Adrenal gland (tissue), 5 donors: Measurements from ENCODE around the gene ARL4D.

Experiments
- POLR2A ChIP-seq, 2 donors: fragments of 450-650 bp; IDR thresholded peaks; one replicate each; pipeline ENCODE4 v1.6.1; 2017; ENCODE audit warnings: antibody characterized with exemption in 2 of 2, mild to moderate bottlenecking in 2 of 2, moderate library complexity in 1 of 2
- TF ChIP-seq, protein P1 (sequence below), 6 experiments: fragments of 450-650 bp in 4 of 6; fragments of 200-600 bp in 2 of 6; sonication (generic) in 1 of 6; IDR thresholded peaks; 1 replicate in 5 of 6; 2 replicates in 1 of 6; pipeline versions ENCODE4 v1.5.1 to v1.8.0; 2016 to 2021; ENCODE audit warnings: antibody characterized with exemption in 6 of 6, mild to moderate bottlenecking in 2 of 6, moderate library complexity in 1 of 6
- donor health status: DM: no; HTN: no; CAD: no.

DNA sequence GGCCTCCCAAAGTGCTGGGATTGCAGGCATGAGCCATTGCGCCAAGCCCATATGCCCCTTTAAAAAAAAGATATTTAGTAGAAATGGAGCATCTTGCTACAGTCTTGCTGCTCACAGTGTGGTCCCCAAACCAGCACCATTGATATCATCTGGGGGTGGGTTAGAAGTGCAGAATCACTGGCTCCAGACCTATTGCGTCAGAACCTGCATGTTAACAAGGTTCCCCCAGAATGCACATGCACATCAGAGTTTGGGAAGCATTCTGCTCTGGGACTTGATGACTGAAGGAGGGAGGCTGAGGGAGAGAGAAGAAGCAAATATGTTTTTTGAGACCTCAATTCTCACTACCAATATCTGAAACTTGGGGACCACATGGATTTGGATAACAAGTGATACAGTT is 16.0 kb upstream of the ARL4D start:
- TF ChIP-seq, protein P1, sequence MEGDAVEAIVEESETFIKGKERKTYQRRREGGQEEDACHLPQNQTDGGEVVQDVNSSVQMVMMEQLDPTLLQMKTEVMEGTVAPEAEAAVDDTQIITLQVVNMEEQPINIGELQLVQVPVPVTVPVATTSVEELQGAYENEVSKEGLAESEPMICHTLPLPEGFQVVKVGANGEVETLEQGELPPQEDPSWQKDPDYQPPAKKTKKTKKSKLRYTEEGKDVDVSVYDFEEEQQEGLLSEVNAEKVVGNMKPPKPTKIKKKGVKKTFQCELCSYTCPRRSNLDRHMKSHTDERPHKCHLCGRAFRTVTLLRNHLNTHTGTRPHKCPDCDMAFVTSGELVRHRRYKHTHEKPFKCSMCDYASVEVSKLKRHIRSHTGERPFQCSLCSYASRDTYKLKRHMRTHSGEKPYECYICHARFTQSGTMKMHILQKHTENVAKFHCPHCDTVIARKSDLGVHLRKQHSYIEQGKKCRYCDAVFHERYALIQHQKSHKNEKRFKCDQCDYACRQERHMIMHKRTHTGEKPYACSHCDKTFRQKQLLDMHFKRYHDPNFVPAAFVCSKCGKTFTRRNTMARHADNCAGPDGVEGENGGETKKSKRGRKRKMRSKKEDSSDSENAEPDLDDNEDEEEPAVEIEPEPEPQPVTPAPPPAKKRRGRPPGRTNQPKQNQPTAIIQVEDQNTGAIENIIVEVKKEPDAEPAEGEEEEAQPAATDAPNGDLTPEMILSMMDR (IDR thresholded peaks at IDR 0.05), result no peak
- no peak for TF ChIP-seq POLR2A (IDR thresholded peaks at IDR 0.05)
